Liver (tissue), 9 donors: ENCODE measurements around the gene FERMT1. TPM values are rescaled to one million over a fixed set of nuclear protein-coding genes. Genes with fewer than 3 reads are reported as not detected.

Experiments
- DNase-seq: peaks from one replicate; pipeline ENCODE4 v3.0.0-alpha.2; 2017; ENCODE audit warnings: low spot score
- H3K27ac ChIP-seq, 2 donors: one replicate each; pipeline ENCODE4 v1.7.0; 2013; ENCODE audit warnings: inconsistent platforms in 2 of 2, low read length in 2 of 2, control low read depth in 1 of 2, low read depth in 1 of 2, mild to moderate bottlenecking in 1 of 2
- H3K27me3 ChIP-seq, 4 donors: one replicate each; pipeline versions ENCODE4 v1.6.1 to v1.7.0; 2013; ENCODE audit warnings: low read length in 3 of 4, inconsistent platforms in 1 of 4, mild to moderate bottlenecking in 1 of 4, moderate library complexity in 1 of 4; ENCODE audit not compliant: control insufficient read depth in 4 of 4, insufficient read depth in 4 of 4
- H3K36me3 ChIP-seq, 4 donors: one replicate each; pipeline versions ENCODE4 v1.6.1 to v1.7.0; 2013; ENCODE audit warnings: low read length in 3 of 4, mild to moderate bottlenecking in 3 of 4, low read depth in 1 of 4, moderate library complexity in 1 of 4; ENCODE audit not compliant: control insufficient read depth in 4 of 4, insufficient read depth in 3 of 4
- H3K4me1 ChIP-seq, 4 donors: one replicate each; pipeline versions ENCODE4 v1.6.1 to v1.7.0; 2013; ENCODE audit warnings: low read length in 3 of 4, mild to moderate bottlenecking in 3 of 4, moderate library complexity in 1 of 4; ENCODE audit not compliant: control insufficient read depth in 4 of 4, insufficient read depth in 4 of 4
- H3K4me3 ChIP-seq, 3 donors: one replicate each; pipeline versions ENCODE4 v1.6.1 to v1.7.0; 2013; ENCODE audit warnings: low read length in 3 of 3, control low read depth in 1 of 3, low read depth in 1 of 3, mild to moderate bottlenecking in 1 of 3
- H3K9ac ChIP-seq, 2 donors: one replicate each; pipeline ENCODE4 v1.7.0; 2013; ENCODE audit warnings: low read length in 2 of 2, mild to moderate bottlenecking in 2 of 2, moderate library complexity in 2 of 2, control low read depth in 1 of 2, low read depth in 1 of 2
- H3K9me3 ChIP-seq, 4 donors: one replicate each; pipeline versions ENCODE4 v1.6.1 to v1.7.0; 2013; ENCODE audit warnings: low read length in 3 of 4; ENCODE audit not compliant: control insufficient read depth in 4 of 4
- ATF3 ChIP-seq: IDR thresholded peaks from 2 replicates; pipeline ENCODE4 v1.6.1; 2016; ENCODE audit warnings: antibody characterized with exemption
- CTCF ChIP-seq: fragments of 150-350 bp; IDR thresholded peaks from 2 replicates; pipeline ENCODE4 v1.5.1; 2017; ENCODE audit warnings: improper control_type of control experiment, low read depth, low read length; ENCODE audit not compliant: missing input control
- EGR1 ChIP-seq, 2 donors: IDR thresholded peaks; 2 replicates each; pipeline ENCODE4 v1.6.1; 2016 to 2018; ENCODE audit warnings: antibody characterized with exemption in 2 of 2, low read depth in 2 of 2
- FOXA1 ChIP-seq: IDR thresholded peaks from 2 replicates; pipeline ENCODE4 v1.6.1; 2016; ENCODE audit warnings: antibody characterized with exemption
- GABPA ChIP-seq, 2 donors: IDR thresholded peaks in 1 of 2; conservative IDR thresholded peaks in 1 of 2; 2 replicates each; pipeline ENCODE4 v1.6.1; 2016; ENCODE audit warnings: antibody characterized with exemption in 2 of 2, mild to moderate bottlenecking in 1 of 2, moderate library complexity in 1 of 2
- HNF4A ChIP-seq, 2 donors: conservative IDR thresholded peaks; 2 replicates each; pipeline ENCODE4 v1.6.1; 2016; ENCODE audit warnings: antibody characterized with exemption in 2 of 2, mild to moderate bottlenecking in 2 of 2
- HNF4G ChIP-seq: IDR thresholded peaks from 2 replicates; pipeline ENCODE4 v1.6.1; 2016; ENCODE audit warnings: antibody characterized with exemption
- JUND ChIP-seq, 2 donors: IDR thresholded peaks; 2 replicates each; pipeline ENCODE4 v1.6.1; 2016; ENCODE audit warnings: antibody characterized with exemption in 2 of 2
- MAX ChIP-seq: IDR thresholded peaks from 2 replicates; pipeline ENCODE4 v1.6.1; 2016; ENCODE audit warnings: antibody characterized with exemption
- NR2F2 ChIP-seq: IDR thresholded peaks from 2 replicates; pipeline ENCODE4 v1.6.1; 2016; ENCODE audit warnings: antibody characterized with exemption
- RAD21 ChIP-seq, 2 donors: IDR thresholded peaks; 2 replicates each; pipeline ENCODE4 v1.6.1; 2016; ENCODE audit warnings: antibody characterized with exemption in 2 of 2, mild to moderate bottlenecking in 2 of 2
- REST ChIP-seq: IDR thresholded peaks from 2 replicates; pipeline ENCODE4 v1.6.1; 2016; ENCODE audit warnings: antibody characterized with exemption, mild to moderate bottlenecking
- RXRA ChIP-seq, 2 donors: IDR thresholded peaks; 2 replicates each; pipeline ENCODE4 v1.6.1; 2017 to 2018; ENCODE audit warnings: antibody characterized with exemption in 2 of 2, mild to moderate bottlenecking in 1 of 2
- SP1 ChIP-seq: IDR thresholded peaks from 2 replicates; pipeline ENCODE4 v1.6.1; 2018; ENCODE audit warnings: antibody characterized with exemption, mild to moderate bottlenecking
- TAF1 ChIP-seq: conservative IDR thresholded peaks from 2 replicates; pipeline ENCODE4 v1.6.1; 2016; ENCODE audit warnings: antibody characterized with exemption, mild to moderate bottlenecking
- YY1 ChIP-seq: IDR thresholded peaks from 2 replicates; pipeline ENCODE4 v1.6.1; 2016; ENCODE audit warnings: antibody characterized with exemption, mild to moderate bottlenecking
- WGBS: extraction: QIAGEN DNeasy Blood & Tissue Kit; methylation state at CpG from one replicate; pipeline ENCODE4 v1.1.7; 2013; 5-methylcytosine and 5-hydroxymethylcytosine counted together
- polyA plus RNA-seq, 2 donors: library from polyadenylated mRNA; stranded (reverse) in 1 of 2; unstranded in 1 of 2; fragments of 200-250 nt in 1 of 2; fragments of >200 nt in 1 of 2; fragmentation: Nextera tagmentation in 1 of 2; extraction: Ambion mirVana in 1 of 2; gene quantifications; one replicate each; pipeline versions ENCODE4 v1.2.1 to v1.2.3, GENCODE V29; 2013 to 2015
- total RNA-seq, 2 donors: library from RNA; depleted of rRNA; stranded (reverse); fragments of >200 nt; gene quantifications; one replicate each; pipeline ENCODE4 v1.2.3, GENCODE V29; 2014
- TF ChIP-seq, protein P1 (sequence below): IDR thresholded peaks from 2 replicates; pipeline ENCODE4 v1.6.1; 2016; ENCODE audit warnings: antibody characterized with exemption
- donor health status: healthy.
- donor health status: healthy.
- donor health status: healthy.
- donor health status: healthy.
- donor health status: healthy.

The FERMT1 gene
- total and polyA plus RNA-seq, 4 donors, result 0.11 to 0.42 (median 0.21) TPM

- H3K9ac ChIP-seq, result no peak overlapping the region
- no peaks in the 10 kb centered on the region for H3K36me3 ChIP-seq
- H3K9me3 ChIP-seq, result no peaks in the 10 kb centered on the region
- H3K4me3 ChIP-seq, result no peak overlapping the region
- no peaks in the 10 kb centered on the region for H3K27me3 ChIP-seq
- TF ChIP-seq GABPA (IDR thresholded peaks at IDR 0.05 in 1 of 2, conservative IDR thresholded peaks at IDR 0.05 in 1 of 2) (no peak), NR2F2 (no peak), HNF4G (no peak), HNF4A (conservative IDR thresholded peaks at IDR 0.05) (no peak), YY1 (no peak), RAD21 (IDR thresholded peaks at IDR 0.05) (no peak), TAF1 (no peak), ATF3 (no peak), CTCF (no peak), SP1 (no peak), JUND (IDR thresholded peaks at IDR 0.05) (no peak), MAX (no peak), REST (no peak), FOXA1 (no peak)
- TF ChIP-seq, protein P1, sequence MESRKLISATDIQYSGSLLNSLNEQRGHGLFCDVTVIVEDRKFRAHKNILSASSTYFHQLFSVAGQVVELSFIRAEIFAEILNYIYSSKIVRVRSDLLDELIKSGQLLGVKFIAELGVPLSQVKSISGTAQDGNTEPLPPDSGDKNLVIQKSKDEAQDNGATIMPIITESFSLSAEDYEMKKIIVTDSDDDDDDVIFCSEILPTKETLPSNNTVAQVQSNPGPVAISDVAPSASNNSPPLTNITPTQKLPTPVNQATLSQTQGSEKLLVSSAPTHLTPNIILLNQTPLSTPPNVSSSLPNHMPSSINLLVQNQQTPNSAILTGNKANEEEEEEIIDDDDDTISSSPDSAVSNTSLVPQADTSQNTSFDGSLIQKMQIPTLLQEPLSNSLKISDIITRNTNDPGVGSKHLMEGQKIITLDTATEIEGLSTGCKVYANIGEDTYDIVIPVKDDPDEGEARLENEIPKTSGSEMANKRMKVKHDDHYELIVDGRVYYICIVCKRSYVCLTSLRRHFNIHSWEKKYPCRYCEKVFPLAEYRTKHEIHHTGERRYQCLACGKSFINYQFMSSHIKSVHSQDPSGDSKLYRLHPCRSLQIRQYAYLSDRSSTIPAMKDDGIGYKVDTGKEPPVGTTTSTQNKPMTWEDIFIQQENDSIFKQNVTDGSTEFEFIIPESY, result no peak
- no peak overlapping the region for H3K27ac ChIP-seq
- peaks cover 0 to 9% (median 0%) of the 10 kb centered on the region in 4 donors for H3K4me1 ChIP-seq
- no peak for DNase-seq
- 88% methylated on average over 4 of the region's 4 CpGs for WGBS
Measured at GRCh38 chr20:6094565-6094964, 28.3 kb downstream of the FERMT1 start.

- H3K9me3 ChIP-seq, result no peaks in the 10 kb centered on the region
- H3K4me1 ChIP-seq, result peaks cover 0 to 9% (median 0%) of the 10 kb centered on the region in 4 donors
- no peak overlapping the region for H3K9ac ChIP-seq
- no peaks in the 10 kb centered on the region for H3K36me3 ChIP-seq
- no peaks in the 10 kb centered on the region for H3K27me3 ChIP-seq
- WGBS, result 66% methylated on average over 3 of the region's 3 CpGs
- DNase-seq, result no peak
- H3K27ac ChIP-seq, result no peak overlapping the region
- no peak overlapping the region for H3K4me3 ChIP-seq
- no peak for TF ChIP-seq TAF1
- TF ChIP-seq MAX, result no peak
- TF ChIP-seq, protein P1, result no peak
- no peak for TF ChIP-seq HNF4G
- TF ChIP-seq REST, result no peak
- TF ChIP-seq ATF3, result no peak
- TF ChIP-seq RXRA (IDR thresholded peaks at IDR 0.05), result no peak
- no peak for TF ChIP-seq RAD21 (IDR thresholded peaks at IDR 0.05)
- TF ChIP-seq NR2F2, result no peak
- TF ChIP-seq SP1, result no peak
- no peak for TF ChIP-seq FOXA1
- TF ChIP-seq JUND (IDR thresholded peaks at IDR 0.05), result no peak
- TF ChIP-seq EGR1 (IDR thresholded peaks at IDR 0.05; ENCODE audit: low read depth in 2 of 2), result no peak
Measured at GRCh38 chr20:6094063-6094462, 28.8 kb downstream of the FERMT1 start.
